GM21737 (cell line): ENCODE data around the gene SH2D1A.

Experiments
- ATAC-seq: cut with Tn5 transposase; IDR thresholded peaks from one replicate; pipeline ENCODE4 v1.9.1; 2021; ENCODE audit warnings: mild to moderate bottlenecking, moderate library complexity; ENCODE audit not compliant: unreplicated experiment

The SH2D1A gene

DNA sequence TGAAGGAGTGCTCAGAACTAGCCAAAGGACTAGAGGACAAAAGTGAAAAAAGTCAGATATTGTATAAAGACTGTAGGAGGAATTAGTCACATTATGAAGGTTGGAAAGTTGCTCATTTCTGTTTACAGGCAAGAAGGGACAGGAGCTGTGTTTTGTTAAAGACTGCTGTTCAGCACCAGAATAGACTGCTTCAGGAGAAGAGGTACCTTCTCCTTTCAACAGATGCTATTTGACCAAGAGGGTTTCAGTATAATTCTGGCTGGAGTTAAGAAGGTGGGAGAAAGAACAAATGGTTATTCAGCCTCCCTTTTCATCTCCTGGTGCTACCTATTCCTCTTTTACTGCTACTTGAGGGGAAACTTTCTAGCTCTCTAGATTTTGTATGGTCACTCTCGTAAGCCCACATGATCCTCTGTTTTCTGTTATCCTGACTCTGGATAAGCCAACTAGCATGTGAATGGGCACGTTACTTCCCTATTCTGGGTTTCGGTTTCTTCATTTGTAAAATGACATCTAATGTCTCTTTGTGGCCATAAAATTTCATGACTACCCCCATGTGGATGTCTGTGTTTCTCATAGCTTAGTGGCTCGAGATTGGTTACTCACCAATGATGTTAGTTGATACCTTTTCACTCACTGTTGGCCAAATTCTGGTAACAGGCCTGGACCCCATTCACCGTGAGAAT, 68.9 kb downstream of the SH2D1A start:
- no peak for ATAC-seq

DNA sequence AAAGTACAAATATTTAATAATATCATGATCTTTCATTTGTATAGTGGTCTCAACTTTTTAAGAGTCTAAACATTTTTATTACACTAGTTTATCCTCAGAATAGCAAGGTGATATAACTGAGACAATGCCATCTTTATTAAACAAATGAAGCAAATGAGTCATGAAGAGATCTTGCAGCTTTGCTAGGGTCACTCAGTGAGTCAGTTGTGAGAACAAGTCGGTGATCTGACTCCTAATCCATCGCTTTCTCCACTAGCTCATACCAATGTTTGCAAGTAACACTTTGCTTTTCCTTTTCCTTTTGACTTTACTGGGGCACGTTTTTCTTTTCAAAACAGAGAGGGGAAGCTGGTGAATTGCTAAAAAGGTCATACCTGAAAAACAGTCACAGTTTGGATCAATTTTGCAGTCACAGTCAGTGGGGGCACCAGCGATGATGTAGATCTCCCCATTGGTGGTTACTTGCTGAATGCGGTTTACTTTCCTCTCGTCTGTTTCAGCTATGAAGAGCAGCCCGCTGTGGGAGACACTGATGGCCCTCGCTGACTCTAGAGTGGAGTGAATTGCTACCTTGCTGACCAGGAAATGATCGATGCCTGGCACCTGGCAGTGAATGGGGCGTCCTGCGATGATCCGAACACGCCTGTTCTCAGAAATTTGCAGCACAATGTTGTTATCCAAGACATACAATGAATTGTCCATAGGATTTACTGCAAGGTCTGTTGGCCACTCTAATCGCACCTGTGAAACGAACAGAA, 75.7 kb downstream of the SH2D1A start:
- no peak for ATAC-seq
